Nephron progenitor cell (in vitro differentiated cells): ENCODE results near the gene RFTN1.
A peak's percentile ranks its signal among the peaks of the same experiment; 100 is the strongest.

Source experiments
- DNase-seq: peaks from one replicate; pipeline ENCODE4 v3.0.0; 2021
- H3K27ac Mint-ChIP-seq: 2 replicates; pipeline ENCODE4 v1.8.0; 2021; ENCODE audit warnings: mild to moderate bottlenecking, moderate library complexity, mixed read lengths
- H3K27me3 Mint-ChIP-seq: 2 replicates; pipeline ENCODE4 v1.8.0; 2021; ENCODE audit warnings: mild to moderate bottlenecking, low read depth, mixed read lengths; ENCODE audit not compliant: poor library complexity
- H3K36me3 Mint-ChIP-seq: 2 replicates; pipeline ENCODE4 v1.8.0; 2021; ENCODE audit warnings: low read depth, mixed read lengths
- H3K4me1 Mint-ChIP-seq: 2 replicates; pipeline ENCODE4 v1.8.0; 2021; ENCODE audit warnings: mixed read lengths
- H3K4me3 Mint-ChIP-seq: 2 replicates; pipeline ENCODE4 v1.8.0; 2021; ENCODE audit warnings: mild to moderate bottlenecking, moderate library complexity, mixed read lengths
- H3K9me3 Mint-ChIP-seq: 2 replicates; pipeline ENCODE4 v1.8.0; 2021; ENCODE audit warnings: mild to moderate bottlenecking, moderate library complexity, mixed read lengths
- TF ChIP-seq, protein P1 (sequence below): fragments of 200-600 bp; sonication (generic); IDR thresholded peaks from 2 replicates; pipeline ENCODE4 v1.5.0; 2021; ENCODE audit warnings: antibody characterized with exemption

The RFTN1 gene

DNA sequence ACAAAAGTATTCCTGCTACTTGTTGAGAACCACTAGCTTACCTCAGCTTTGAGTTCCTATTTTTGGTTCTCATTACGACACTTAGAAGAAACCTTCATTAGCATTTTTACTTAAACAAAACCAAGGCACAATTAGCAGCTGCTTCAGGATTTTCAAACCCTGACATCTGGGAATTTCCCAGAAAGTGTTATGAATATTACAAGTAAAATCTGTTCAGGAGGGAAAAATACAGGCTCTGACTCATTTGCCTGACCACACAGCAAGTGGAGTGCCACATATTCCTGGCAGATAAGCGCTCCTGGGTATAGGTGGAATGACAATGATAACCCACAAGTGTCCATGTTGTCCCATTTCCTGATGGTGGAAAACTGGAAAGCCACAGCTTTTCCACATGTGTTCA, 10.3 kb upstream of the RFTN1 start:
- peaks cover 32% of the 10 kb centered on the region for H3K4me1 Mint-ChIP-seq
- H3K27ac Mint-ChIP-seq = no peak overlapping the region
- peaks cover 9% of the 10 kb centered on the region for H3K27me3 Mint-ChIP-seq
- TF ChIP-seq, protein P1, sequence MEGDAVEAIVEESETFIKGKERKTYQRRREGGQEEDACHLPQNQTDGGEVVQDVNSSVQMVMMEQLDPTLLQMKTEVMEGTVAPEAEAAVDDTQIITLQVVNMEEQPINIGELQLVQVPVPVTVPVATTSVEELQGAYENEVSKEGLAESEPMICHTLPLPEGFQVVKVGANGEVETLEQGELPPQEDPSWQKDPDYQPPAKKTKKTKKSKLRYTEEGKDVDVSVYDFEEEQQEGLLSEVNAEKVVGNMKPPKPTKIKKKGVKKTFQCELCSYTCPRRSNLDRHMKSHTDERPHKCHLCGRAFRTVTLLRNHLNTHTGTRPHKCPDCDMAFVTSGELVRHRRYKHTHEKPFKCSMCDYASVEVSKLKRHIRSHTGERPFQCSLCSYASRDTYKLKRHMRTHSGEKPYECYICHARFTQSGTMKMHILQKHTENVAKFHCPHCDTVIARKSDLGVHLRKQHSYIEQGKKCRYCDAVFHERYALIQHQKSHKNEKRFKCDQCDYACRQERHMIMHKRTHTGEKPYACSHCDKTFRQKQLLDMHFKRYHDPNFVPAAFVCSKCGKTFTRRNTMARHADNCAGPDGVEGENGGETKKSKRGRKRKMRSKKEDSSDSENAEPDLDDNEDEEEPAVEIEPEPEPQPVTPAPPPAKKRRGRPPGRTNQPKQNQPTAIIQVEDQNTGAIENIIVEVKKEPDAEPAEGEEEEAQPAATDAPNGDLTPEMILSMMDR = no peak
- H3K9me3 Mint-ChIP-seq = peaks cover 48% of the 10 kb centered on the region
- DNase-seq = no peak
- peaks cover 19% of the 10 kb centered on the region for H3K36me3 Mint-ChIP-seq
- no peak overlapping the region for H3K4me3 Mint-ChIP-seq

DNA sequence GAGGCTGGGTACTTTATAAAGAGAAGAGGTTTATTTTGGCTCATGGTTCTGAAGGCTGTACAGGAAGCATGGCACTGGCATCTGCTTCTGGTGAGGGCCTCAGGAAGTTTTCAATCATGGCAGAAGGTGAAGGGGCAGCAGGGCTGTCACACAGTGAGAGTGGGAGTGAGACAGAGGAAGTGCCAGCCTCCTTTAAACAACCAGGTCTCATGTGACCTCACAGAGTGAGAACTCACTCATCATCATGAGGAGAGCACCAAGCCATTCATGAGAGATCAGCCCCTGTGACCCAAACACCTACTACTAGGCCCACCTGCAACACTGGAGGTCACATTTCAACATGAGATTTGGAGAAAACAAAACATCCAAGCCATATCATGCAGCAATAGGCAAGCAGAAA, 9.3 kb upstream of the RFTN1 start:
- no peak for DNase-seq
- H3K27me3 Mint-ChIP-seq = peaks cover 9% of the 10 kb centered on the region
- peaks cover 48% of the 10 kb centered on the region for H3K9me3 Mint-ChIP-seq
- H3K36me3 Mint-ChIP-seq = peaks cover 19% of the 10 kb centered on the region
- H3K4me1 Mint-ChIP-seq = peaks cover 26% of the 10 kb centered on the region
- no peak overlapping the region for H3K27ac Mint-ChIP-seq
- TF ChIP-seq, protein P1 = no peak
- no peak overlapping the region for H3K4me3 Mint-ChIP-seq

DNA sequence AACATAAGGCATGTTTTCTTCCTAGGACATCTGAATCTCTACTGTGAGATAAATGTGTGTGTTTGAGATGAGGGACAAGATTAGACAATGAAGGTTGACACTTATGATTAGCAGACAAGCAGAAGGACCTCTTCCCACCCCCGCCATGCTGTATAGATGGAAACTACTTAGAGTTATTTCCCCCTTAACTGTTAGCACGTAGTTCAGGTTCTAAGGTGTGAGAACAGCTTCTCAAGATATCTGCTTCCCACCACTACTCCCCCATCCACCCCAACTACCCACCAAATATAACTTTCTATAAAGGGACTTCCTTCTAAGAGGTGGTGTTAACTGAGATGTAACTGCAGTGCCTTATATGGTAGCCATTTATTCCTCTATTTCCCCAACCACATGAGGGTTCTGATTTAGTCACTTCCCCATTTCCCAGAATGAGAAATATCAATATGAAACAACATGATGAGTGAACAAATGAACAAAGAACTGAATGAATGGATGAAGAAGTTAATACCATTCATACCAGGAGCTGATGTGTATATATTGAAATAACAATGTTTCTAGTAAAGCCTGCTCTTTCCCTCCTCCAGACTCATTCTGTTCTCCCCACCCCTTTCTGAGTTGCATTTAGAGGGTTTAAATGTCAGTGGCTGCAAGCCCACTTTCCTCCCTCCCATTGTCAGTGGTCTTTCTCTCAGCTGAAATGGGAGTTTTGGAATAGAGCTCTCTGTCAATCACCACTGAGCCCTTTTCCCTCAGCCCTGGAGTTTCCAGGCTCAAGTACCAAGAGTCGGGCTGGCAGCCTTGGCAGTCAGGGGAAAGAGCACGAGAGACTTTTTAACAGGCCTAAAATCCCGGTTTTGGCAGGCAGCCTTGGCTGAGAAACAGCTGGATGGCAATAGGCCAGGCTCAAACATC, 7.7 kb upstream of the RFTN1 start:
- Mint-ChIP-seq H3K9me3 (peaks cover 40% of the 10 kb centered on the region), H3K36me3 (peaks cover 15% of the 10 kb centered on the region), H3K4me3 (no peak overlapping the region), H3K27me3 (peaks cover 3% of the 10 kb centered on the region), H3K27ac (no peak overlapping the region), H3K4me1 (peaks cover 39% of the 10 kb centered on the region)
- TF ChIP-seq, protein P1 = no peak
- DNase-seq = no peak

DNA sequence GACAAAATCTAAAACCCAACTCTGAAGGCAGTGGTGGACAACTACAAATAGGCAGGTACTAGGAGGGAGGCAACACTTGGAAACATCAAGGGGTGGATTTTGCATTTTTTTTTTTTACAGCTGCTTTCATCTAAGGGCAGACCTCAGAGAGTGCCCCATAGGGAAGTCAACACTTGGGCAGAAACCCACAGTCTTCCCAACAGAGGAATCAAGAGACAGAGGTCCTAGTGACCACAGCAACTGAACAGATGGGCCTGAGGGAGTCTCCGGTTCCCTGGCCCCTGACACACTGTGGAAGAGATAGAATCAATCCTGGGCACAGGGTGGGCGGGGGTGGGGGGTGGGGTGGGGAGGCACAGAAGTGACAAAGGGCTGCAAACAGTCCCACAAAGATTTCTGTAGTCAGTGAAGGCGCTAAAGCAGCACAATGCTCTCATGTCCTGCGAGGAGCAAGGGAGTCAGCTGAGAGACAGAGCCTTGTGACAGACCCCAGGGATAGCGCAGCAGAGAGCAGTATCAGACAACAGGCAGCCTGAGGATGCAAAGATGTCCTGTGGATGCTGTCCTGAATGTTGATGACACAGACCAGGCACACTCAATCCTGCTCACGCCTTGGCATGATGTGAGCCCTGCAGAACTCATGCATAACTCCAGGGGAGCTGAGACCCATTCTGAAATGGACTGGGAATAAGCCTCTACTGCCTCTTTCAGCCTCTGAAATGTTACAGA, 6.9 kb upstream of the RFTN1 start:
- no peak for DNase-seq
- TF ChIP-seq, protein P1 = no peak
- Mint-ChIP-seq H3K36me3 (peaks cover 15% of the 10 kb centered on the region), H3K27ac (no peak overlapping the region), H3K4me3 (no peak overlapping the region), H3K9me3 (peaks cover 34% of the 10 kb centered on the region), H3K27me3 (peaks cover 8% of the 10 kb centered on the region), H3K4me1 (peaks cover 47% of the 10 kb centered on the region)

DNA sequence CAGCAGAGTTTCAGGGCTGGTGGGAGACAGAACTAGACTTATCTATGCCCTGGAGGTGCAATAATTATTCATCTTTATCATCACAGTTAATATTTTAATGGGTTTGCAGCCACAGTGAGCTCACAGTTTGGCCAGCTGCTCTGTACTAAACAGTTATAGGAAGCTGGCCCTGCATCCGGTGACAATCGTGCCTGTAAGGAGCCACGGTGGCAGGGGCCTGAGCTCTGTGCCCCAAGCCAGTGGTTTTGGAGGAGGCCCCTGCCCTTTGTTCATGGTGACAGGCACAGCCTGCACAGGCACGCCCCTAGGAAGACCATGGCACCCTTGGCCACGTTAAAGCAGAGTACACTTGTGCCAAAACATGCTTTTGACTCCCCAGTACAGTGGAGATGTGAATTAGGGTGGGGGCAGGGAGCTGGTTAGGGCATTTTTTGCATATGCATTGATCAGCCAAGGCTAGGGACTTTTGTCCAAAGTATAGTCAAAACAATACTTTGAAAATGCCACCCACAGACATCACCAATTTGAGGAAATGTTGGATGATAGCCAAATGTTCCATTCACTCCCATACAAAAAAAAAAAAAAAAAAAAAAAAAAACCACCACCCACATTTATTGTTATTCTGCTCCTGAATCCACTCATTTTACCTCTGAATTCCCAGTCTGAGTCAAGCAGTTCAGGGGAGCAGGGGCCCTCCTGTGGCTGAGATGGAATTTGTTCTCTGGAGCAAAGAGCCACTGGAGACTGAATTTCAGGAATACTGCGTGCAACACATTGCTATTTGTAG, 3.4 kb upstream of the RFTN1 start:
- no peak overlapping the region for H3K4me3 Mint-ChIP-seq
- no peaks in the 10 kb centered on the region for H3K36me3 Mint-ChIP-seq
- DNase-seq = peak; percentile 24
- H3K27me3 Mint-ChIP-seq = peaks cover 36% of the 10 kb centered on the region
- no peak overlapping the region for H3K27ac Mint-ChIP-seq
- TF ChIP-seq, protein P1 = peak; percentile 34
- H3K4me1 Mint-ChIP-seq = peaks cover 69% of the 10 kb centered on the region
- H3K9me3 Mint-ChIP-seq = peaks cover under 1% of the 10 kb centered on the region
